Measurements from ENCODE around the gene PWWP2A.

DNA sequence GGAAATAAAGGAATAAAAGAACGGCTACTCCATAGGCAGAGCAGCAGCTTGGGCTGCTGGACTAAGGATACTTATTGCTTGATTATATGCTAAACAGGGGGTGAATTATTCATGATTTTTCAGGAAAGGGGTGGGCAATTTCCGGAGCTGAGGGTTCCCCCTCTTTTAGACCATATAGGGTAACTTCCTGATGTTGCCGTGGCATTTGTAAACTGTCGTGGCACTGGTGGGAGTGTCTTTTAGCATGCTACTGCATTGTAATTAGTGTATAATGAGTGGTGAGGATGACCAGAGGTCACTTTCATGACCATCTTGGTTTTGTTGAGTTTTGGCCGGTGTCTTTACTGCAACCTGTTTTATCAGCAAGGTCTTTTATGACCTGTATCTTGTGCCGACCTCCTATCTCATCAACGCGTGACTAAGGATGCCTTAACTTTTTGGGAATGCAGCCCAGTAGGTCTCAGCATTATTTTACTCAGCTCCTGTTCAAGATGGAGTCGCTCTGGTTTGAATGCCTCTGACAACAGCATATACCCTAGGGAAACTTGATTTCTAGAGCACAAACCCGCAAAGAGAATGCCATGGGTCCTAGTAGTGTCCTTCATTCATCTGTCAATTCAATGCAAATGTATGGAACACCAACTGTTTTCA lies 47.8 kb upstream of the PWWP2A start:
- TF ChIP-seq, protein P1, sequence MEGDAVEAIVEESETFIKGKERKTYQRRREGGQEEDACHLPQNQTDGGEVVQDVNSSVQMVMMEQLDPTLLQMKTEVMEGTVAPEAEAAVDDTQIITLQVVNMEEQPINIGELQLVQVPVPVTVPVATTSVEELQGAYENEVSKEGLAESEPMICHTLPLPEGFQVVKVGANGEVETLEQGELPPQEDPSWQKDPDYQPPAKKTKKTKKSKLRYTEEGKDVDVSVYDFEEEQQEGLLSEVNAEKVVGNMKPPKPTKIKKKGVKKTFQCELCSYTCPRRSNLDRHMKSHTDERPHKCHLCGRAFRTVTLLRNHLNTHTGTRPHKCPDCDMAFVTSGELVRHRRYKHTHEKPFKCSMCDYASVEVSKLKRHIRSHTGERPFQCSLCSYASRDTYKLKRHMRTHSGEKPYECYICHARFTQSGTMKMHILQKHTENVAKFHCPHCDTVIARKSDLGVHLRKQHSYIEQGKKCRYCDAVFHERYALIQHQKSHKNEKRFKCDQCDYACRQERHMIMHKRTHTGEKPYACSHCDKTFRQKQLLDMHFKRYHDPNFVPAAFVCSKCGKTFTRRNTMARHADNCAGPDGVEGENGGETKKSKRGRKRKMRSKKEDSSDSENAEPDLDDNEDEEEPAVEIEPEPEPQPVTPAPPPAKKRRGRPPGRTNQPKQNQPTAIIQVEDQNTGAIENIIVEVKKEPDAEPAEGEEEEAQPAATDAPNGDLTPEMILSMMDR (conservative IDR thresholded peaks at IDR 0.05; ENCODE audit: low read depth in 2 of 2): no peak
- TF ChIP-seq EZH2phosphoT487 (IDR thresholded peaks at IDR 0.05; ENCODE audit: unreplicated experiment) (no peak), EZH2 (IDR thresholded peaks at IDR 0.05; ENCODE audit: low read depth, unreplicated experiment) (no peak), JUNB (IDR thresholded peaks at IDR 0.05; ENCODE audit: unreplicated experiment) (no peak), POLR2AphosphoS5 (IDR thresholded peaks at IDR 0.05; ENCODE audit: low read depth) (peak; percentile 52), CREB1 (CRISPR knock-in tag; IDR thresholded peaks at IDR 0.05; ENCODE audit: low read depth) (peak; percentile 49), ZNF114 (CRISPR knock-in tag; IDR thresholded peaks at IDR 0.05) (peak; percentile 85; the same call in 1 of the 2 replicates)
- TF ChIP-seq, protein P2, sequence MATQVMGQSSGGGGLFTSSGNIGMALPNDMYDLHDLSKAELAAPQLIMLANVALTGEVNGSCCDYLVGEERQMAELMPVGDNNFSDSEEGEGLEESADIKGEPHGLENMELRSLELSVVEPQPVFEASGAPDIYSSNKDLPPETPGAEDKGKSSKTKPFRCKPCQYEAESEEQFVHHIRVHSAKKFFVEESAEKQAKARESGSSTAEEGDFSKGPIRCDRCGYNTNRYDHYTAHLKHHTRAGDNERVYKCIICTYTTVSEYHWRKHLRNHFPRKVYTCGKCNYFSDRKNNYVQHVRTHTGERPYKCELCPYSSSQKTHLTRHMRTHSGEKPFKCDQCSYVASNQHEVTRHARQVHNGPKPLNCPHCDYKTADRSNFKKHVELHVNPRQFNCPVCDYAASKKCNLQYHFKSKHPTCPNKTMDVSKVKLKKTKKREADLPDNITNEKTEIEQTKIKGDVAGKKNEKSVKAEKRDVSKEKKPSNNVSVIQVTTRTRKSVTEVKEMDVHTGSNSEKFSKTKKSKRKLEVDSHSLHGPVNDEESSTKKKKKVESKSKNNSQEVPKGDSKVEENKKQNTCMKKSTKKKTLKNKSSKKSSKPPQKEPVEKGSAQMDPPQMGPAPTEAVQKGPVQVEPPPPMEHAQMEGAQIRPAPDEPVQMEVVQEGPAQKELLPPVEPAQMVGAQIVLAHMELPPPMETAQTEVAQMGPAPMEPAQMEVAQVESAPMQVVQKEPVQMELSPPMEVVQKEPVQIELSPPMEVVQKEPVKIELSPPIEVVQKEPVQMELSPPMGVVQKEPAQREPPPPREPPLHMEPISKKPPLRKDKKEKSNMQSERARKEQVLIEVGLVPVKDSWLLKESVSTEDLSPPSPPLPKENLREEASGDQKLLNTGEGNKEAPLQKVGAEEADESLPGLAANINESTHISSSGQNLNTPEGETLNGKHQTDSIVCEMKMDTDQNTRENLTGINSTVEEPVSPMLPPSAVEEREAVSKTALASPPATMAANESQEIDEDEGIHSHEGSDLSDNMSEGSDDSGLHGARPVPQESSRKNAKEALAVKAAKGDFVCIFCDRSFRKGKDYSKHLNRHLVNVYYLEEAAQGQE (IDR thresholded peaks at IDR 0.05; ENCODE audit: unreplicated experiment): no peak
